ENCODE data around the gene PAX8.

DNA sequence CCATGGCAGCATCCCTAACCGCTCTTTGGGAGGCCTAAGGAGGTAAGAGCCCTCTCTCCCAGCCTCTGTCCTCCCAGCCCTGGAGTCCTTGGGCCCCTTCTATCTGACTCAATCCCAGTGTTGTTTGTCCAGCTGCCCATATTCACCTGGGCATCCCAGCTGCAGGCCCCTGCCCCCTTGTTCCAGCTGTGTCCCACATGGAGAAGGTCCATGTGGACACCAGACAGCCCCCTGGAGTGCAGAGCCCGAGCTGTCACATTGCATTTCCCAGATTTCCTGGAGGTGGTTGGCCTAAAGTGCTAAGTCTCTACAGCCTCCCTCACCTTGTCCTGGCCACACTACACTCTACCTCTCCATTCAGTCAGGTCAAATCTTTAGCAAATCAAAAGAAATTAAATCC lies 62.4 kb downstream of the PAX8 start:
- no peak for TF ChIP-seq EZH2 (IDR thresholded peaks at IDR 0.05; ENCODE audit: insufficient read depth, poor library complexity, severe bottlenecking)
- no peak for TF ChIP-seq EZH2phosphoT487 (IDR thresholded peaks at IDR 0.05; ENCODE audit: insufficient read depth, low read depth)

All from GM23248 (cell line).